ENCODE results near the gene ARHGAP26.

The ARHGAP26 gene

DNA sequence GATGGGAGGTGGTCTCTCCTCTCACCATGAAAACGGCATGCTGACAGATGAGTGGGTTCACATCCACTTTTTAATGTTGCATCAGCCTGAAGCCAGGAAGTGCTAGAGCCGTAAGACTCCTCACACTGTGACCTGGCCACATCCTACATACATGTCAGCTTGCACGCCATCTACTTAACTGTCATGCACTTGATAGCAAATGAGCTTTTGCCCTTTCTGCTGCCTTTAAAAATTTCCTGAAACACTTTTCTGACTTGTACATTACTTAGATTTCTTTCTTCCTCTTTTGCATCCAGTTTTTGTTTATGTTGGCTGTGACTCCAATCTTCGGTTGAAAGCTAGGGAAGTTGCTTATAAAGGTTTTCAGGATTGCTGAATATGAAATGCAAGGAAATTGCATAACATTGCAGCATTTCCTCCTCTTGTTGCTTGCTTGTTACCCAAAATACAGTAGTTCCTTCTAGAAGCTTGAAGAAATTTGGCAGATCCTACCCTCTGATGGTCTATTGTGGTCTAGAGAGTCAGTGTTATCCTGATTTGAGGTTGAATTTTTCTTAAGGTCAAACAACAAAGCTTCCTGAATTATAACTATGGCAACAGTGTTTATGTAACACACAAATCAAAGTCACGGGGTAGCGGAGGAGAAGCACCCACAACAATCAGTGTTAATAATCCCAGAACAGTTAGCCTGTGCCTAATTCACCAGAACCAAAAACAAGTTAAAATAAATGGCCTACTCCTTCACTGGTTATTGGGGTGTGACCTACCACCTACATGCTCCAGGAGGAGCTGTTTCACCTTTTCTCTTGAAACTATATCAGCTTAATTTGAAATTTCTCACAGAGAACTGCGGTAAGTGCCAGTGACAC is 232.5 kb downstream of the ARHGAP26 start:
- no peak for DNase-seq

DNA sequence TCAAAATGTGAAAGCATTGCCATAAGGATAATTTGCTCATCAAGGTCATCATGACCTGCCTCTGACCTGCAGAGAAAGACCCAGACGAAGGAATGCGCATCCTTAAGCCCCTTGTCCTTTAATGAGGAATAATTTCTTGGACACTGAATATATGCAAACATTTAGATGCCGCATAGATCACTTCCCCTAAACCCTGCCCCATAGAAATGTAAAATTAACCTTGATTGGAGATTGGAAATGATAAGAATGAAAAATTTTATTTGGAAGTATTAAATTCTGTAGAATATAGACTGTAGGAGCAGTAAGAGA is 233.1 kb downstream of the ARHGAP26 start:
- DNase-seq, result no peak

DNA sequence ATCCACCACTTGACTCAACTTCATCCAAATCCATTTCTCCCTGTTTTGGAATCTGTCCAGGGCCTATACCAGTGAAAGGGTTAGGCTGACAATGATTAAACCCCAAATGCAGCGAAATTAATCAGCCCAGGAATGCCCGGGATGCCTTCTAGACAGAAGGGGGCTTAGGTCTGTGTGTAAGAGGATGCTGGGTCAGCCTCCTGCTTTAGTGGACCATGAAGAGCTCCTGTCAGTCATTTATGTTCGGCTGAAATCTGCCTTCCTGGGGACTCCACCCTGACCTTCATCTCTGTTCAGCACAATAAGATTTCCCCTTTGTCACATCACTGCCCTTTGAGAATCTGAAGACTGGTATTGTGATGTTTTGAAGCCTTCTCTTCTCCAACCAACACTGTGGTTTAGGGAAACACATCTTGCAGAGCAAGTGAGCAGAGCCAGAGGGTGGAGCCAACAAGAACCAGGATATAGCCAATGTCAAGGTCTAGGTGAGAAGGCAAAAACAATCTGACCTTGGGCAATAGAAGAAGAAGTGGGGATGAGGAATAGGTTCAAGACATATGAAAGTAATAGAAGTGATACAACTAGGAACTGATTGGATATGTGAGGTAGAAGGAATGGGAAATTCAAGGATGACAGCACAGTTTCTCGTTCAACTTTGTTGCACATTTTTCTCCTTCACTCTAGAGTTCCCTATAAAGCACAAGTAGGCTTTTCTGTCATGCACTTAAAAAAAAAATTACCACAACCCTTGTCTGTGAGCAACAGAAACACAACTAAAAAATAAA is 234.4 kb downstream of the ARHGAP26 start:
- DNase-seq, result no peak

DNA sequence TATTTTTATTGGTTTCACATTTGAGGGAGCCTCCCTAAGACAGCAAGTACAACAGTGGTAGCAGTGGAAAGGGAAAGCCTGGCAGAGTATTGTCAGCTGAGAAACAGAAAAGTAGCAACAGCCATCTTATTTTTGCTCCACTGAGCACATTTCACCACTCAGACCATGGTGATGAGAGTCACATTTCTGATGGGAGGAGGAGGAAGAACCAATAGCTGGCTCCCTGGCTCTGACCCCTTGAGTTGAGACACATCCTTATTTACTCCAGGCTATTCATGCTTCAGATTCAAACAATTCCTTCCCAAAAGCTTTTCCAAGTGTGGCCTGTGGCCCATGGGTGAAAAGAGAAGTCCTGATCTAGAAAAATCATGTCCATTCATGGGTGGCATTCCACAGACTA is 236.3 kb downstream of the ARHGAP26 start:
- DNase-seq, result no peak

DNA sequence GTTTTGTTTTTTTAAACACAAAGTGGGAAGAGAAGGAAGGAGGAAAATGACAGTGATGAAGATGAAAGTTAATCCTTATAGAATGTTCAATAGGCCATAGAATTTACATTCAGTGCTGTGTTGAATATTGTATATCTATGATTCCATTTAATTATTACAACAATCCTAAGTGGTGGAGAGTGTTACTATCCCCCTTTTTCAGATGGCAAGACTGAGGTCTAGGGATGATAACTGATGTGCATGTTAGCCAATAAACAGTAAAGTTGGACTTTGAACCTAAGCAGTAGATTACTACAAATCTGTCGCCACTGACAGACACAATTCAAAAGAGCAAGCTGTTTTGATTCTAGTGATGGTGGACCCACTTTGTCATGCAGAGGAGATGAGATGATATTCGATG is 237.9 kb downstream of the ARHGAP26 start:
- no peak for DNase-seq

DNA sequence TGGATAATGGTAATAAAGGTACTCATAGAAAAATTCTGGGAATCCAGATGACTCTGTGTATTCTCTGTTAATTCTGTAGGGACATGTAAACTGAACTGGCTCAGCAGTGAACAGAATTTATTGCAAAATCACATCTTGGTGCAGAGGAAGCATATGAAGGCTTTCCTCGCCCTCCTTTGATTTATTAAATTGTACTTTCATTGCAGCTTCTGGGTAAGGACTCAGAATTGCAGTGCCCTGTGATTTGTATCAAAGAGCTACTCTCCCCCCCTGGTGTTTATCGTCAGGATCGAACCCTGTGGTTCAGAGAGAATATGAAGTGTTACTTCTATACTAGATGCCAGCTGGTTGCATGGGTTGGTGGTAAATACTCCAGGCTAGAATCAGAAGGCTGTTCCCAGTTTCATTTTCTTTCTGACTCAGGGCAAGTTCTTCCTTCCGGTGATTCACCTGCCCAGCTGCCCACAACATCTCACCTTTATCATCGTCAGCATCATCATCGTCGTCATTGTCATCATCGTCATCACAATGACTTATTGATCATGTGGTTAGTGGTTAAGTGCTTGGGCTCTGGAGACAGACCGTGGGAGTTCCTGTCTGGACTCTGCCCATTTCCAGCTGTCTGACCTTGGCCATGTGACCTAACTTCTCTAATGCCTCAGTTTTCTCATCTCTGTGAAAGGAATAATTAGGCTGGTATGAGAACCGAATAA is 238.8 kb downstream of the ARHGAP26 start:
- DNase-seq, result peak; percentile 56

DNA sequence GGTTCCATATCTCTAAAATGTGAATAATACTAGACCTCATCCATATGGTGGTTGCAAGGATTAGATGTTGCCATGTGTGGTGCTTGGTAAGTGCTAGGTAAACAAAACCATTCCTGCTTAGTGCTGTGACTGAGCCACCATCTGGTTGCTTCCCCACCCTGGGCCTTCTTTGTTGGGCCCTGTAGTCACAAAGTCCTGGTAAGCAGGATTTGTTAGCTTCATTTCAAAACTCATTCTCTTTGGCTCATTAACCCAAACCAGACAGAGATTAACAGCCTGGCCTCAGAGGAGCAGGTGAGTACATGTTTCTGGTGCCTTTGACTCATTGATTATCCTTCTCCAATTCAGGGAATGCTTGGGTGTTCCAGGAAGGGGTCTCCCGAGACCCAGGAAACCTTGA is 240.2 kb downstream of the ARHGAP26 start:
- DNase-seq, result peak; percentile 76

DNA sequence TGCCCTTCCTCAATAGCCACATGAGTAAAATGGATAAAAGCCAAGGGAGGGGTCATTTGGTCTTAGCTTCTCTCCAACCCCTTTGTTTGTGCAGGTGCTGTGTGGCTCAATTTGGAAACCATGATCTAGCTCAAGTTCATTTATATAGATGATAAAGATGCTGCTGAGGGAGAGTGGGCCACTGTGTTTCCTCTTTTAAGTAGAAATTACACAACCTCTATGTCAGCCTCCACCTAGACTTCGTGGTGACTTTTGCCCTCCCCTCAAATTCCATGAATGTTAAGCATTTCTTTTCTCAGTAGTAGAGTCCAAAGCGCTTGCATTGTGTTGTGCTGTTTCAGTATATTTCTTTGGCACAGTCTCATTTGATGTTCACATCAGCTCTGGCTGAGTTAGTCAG is 241.4 kb downstream of the ARHGAP26 start:
- DNase-seq, result no peak

DNA sequence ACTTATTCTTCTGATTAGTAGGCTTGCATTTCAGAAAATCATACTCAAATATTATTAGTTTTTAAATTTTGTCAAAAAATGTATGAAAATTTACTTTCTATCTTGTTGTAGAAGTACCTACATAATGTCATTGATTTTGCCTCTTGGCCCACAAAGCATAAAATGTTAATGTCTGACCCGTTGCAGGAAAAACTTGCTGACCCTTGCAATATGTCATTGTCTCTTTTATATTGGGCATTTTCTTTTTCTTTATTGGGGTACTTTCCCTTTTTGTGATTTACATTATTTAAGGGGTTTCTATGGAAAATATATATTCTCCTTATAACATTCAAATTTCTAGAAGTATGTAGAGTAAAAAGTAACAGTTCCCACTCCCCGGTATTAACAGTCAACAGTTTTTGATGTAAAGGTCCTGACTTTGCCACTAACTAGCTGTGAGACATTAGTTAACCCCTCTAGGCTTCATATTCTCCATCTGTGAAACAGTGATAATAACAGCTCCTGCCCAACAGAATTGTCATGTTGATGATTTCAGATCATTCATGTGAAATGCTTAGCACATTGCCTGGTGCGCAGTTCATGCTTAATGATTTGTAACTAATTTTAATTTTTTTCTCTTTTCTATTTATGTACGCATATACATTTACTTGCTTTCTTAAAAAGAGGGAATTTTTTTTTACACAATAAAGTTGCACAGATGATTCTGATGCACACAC is 243.2 kb downstream of the ARHGAP26 start:
- no peak for DNase-seq

DNA sequence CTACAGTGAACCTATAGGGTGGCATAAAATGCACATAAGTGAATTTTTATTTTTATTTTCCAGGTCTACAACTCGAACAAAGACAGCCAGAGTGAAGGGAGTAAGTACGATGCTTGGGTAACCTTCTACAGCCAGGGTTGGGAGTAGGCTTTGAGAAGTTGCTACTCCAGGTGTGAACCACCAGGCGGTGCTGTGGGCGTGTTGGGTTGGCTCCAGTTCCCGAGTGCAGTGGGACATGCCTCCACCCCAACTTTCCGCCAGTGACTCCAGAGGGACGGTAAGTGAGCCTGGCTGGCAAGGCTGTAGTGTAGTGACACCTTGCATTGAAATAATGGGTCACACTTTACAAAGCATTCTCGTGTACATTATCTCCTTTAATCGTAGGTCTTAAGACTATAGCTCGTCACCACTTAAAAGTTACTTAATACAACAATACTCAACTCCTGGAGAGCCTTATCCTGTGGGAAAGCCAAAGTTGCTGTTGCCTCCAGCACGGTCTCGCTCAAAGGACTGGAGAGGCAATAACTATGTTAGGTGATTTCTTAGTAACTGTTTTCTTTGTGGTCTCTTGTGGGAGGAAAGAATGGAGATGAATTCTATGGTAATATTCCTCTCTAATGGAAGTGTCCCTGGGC is 244.0 kb downstream of the ARHGAP26 start:
- DNase-seq, result no peak

DNA sequence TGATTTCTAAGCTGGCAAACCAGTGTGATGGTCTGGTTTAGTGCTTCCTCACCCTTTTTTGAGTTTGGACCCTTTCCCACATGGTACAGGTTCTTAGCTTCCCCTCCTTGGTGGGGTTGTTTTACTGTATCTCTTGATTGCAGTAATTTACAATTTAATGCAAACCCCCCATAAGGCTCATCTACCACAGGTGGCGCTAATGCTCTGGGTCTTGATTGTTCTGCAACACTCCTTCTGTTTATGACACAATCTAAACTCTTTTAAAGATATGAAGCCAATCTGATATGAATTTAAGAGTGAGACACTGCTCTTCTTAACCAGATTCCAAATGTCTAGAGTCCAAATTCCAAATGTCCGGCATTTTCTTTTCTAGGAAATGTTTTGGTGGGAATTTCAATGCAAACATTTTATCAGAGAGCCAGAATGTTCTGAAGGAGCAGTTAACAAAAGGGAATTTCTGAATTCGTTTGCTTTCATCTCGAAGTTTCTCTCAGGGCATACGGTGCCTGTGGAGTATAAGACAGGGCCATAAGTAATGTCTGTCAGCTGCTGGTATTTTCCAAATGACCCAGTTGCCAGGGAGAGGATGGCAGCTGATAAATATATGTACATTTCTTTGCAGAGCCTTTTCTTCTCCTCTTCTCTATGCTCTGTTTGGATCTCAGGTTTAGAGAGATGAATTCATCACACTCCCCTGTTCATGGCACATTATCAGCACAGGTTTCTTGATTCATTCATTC is 246.8 kb downstream of the ARHGAP26 start:
- no peak for DNase-seq

DNA sequence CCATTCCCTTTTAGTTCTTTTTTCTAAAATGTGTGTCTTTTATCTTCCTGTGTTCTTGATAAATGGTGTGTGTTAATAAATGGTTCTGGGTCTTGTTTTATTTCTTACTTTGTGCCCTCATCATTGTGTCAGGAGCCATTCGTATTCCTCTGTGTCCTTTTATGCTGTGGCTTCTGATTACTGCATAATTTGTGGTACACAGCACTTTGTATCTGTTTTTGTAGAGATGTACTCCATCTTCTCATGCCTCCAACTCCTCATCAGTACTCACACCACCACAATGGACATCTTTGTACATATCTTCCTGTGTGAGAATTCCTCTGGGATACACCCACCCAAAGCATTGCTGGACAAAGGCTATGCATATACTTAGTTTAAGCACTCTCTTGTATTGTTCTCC is 247.4 kb downstream of the ARHGAP26 start:
- no peak for DNase-seq

DNA sequence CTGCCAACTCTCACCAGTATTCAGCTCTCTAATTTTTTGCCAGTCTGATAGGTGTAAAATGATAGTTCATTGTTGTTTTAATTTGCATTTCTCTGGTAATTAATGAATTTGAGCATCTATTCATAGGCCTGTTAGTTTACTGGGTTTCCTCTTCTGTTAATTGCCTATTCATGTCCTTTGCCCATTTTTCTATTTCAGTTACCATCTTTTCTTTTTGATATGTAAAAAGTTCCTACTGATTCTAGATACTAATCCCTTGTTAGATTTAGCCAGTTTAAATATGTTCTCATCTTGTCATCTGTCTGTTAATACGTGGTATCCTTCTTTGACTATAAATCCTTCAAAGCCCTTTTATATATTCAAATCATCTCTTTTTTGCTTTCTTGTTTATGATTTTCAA is 247.8 kb downstream of the ARHGAP26 start:
- no peak for DNase-seq

DNA sequence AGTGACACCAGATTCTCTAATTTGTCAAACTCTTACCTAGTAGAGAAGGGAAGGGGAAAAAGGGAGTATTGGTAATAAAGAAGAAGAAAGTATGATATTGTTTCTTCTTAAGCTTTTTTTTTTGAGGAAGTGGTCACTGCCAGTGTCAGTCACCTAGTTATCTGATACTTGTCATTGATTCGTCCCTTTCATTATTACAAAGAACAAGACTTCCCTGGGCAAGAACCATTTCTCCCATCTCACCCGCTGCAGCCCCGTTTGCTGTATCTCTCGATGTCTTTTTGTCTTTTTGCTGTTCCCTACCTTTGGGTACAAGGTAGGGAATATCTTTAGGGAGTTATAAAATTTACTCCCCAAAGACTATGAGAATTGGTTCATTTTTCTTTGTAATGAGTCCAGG is 249.0 kb downstream of the ARHGAP26 start:
- no peak for DNase-seq

DNA sequence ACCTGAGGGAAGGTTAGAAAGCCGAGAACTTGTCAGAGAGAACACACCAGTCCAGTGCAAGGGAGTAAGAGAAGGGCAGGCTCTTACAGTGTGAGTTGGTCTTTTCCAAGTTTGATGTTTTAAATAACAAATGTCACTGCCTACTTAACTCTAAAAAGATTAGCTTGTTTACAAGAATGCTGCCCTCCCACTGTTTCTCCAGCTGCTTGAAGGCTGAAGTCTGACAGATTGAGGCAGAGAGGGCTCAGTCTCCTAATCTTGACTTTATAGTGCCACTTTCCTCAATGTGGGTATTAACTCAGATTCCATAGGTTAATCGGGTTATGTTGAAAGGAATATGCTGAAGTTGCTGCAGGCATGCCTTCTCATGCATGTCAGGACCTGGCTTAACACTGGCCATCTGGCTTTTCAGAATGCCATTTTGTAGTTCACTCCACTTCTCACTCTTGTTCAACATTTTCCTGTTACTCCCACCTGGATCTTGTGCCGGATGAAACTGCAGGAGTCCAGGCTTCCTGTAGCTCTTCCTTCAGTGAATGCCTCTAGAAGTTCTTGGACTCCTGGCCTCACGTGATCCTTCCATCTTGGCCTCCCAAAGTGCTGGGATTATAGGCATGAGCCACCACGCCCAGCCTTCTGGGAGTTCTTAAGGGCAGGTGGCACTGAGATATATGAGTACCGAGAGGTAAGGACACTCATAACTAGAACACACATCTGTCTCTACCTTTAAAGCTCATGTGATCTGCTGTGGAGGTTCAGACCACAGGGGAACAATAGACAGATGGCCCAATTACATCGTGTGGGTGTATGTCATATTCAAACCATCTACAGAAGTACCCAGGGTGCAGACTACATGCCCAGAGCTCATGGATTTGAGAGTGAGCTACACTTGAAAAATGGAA is 249.7 kb downstream of the ARHGAP26 start:
- DNase-seq, result no peak

DNA sequence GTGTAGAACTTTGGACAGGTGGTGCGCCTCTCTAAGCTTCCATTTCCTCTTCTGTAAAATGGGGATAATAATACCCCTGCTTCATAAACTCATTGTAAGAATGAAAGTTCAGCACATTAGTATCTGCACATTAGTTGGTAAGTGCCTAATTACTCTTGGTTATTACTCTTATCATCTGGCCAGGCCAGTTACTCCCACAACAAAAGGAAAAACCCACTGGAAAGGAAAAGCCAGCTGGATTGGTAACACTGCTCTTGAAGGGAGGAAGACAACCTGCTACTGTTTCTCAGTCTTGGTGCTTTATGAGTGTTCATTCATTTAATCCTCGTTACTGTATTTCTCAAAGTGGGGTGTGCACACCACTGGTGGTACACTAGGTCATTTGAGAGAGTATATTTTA is 251.4 kb downstream of the ARHGAP26 start:
- DNase-seq, result no peak

DNA sequence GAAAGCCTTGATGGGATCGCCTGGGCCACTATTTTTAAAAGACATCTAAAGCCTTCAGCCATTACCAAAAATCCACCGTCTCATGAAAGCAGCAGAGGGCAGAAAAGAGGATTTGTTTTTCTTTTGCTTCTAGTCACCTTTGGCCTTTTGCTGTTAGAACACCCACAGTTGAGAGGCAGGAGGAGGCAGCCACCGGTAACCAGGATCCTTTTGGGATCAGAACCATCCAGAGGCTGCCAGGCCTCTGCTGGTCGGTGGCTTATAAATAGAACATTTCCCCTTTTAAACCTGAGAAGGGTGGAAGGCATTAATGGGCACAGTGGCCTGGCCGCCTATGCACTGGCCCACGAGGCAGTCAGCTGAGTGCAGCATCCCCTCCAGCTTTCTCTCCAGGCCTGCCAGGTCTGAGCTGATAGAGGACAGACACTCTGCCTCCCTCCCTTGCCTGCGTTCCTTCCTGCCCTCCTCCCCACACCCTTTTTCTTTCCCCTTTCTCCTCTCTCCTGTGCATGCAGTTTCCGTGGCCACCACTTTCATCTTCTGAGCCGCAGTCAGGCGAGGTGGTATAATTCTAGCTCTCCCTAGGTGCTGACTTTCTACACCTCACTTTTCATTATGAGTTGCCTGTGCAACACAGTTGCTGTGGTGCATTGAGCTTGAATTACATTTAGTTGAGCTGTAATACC is 253.4 kb downstream of the ARHGAP26 start:
- DNase-seq, result no peak

DNA sequence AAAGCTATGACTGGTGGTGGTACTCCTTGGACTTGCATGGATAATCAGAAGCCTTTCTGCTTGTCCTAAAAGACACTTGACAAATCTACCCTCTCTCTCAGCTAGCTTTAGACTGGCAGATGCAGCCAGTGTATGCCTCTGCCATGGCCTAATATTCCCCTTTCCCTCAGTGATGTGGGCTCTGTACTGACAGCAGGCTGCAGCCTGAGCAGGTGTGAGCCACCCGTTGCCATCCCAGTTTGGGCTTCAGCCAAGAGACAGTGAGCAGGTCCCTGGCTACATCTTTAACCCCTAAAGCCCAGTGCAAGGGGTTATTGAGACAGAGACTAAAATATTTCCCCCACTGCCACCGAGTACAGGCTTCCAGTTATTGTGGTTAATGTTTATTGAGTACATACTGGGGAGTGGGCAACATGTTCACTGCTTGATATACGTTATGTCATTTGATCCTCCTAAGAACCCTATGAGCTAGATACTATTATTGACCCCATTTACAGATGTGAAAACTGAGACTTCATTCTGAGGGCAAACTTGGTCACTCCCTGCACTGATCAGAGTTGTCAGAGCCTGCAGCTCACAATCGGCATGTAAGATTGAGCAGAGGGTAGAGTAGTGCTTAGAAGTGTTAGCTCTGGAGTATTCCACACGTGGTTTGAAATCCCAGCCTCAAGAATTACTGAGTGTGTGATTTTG is 254.2 kb downstream of the ARHGAP26 start:
- no peak for DNase-seq

DNA sequence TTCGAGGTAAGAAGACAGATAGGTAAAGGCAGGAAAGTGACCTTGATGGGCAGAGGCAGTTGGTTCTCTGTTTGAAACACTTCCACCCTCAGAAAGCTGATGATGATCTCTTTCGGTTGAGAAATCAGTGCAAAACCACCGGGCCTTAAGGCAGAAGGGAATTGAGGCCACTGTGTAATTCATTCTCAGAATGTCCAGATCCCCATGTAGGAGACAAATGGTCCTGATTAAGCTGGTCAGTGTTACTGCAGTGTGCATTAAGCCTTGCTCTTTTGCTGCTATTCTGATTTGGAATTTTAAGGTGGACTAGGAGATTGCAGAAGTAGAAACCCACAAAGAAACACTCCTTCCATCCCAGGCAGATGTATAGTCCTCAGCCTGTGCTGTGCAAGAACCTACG is 255.2 kb downstream of the ARHGAP26 start:
- no peak for DNase-seq

DNA sequence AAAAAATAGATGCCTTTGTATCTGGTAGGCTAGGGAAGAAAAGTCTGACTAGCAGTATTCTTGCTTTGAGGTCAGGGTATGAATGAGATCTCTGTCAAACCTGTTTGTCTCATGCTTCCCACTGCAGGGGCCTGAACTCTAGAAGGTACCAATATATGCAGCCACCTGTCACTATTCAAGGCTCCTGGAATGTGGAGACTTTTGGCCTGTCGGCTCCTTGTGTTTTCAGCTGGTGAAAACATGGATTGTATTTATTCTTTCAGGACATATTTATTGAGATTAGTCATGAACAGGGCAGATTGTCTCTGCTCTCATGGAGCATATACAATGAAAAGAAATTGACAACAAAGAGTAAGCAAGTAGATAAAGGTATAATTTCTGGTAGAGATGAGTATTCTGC is 255.8 kb downstream of the ARHGAP26 start:
- no peak for DNase-seq
